Peyer's patch (tissue), 4 donors: ENCODE data around the gene ZDHHC12.

Experiments
- CTCF ChIP-seq, 6 experiments: fragments of 450-650 bp in 4 of 6; fragments of 200-600 bp in 2 of 6; sonication (generic) in 1 of 6; IDR thresholded peaks; one replicate each; pipeline ENCODE4 v1.5.1; 2017 to 2019; ENCODE audit warnings: antibody characterized with exemption in 6 of 6, mild to moderate bottlenecking in 3 of 6, moderate library complexity in 1 of 6
- POLR2A ChIP-seq, 2 donors: fragments of 450-650 bp; IDR thresholded peaks; one replicate each; pipeline ENCODE4 v1.5.1; 2017; ENCODE audit warnings: antibody characterized with exemption in 2 of 2, mild to moderate bottlenecking in 2 of 2, moderate library complexity in 2 of 2

GRCh38 chr9:128731691-128732090 is 7.8 kb upstream of the ZDHHC12 start:
- TF ChIP-seq CTCF (IDR thresholded peaks at IDR 0.05): no peak
- TF ChIP-seq POLR2A (IDR thresholded peaks at IDR 0.05): no peak
